ENCODE data around the gene UGDH. TPM values are rescaled to one million over a fixed set of nuclear protein-coding genes. Genes with fewer than 3 reads are reported as not detected.

UGDH gene
- total and polyA plus RNA-seq, 9 of the 15 experiments (the other 6 are each of a cell fraction or from before 2014, with no cell fraction given), result 5.5 to 21.7 (median 16.2) TPM

- CTCF ChIA-PET (ENCODE audit: low intra/inter-chr PET ratio), result no interaction called here
- Histone ChIP-seq H3K79me2 (ENCODE audit: control insufficient read depth, insufficient read depth, low read length) (no peaks in the 10 kb centered on the region), H2AFZ (ENCODE audit: low read depth, low read length) (no peak overlapping the region), H3K4me2 (ENCODE audit: insufficient read depth, low read length) (no peak overlapping the region), H3K27me3 (ENCODE audit: control insufficient read depth in 2 of 2, insufficient read depth in 2 of 2, low read length in 2 of 2) (no peaks in the 10 kb centered on the region), H3K9me1 (ENCODE audit: control insufficient read depth, insufficient read depth, low read length) (no peaks in the 10 kb centered on the region), H4K20me1 (replicated peaks; ENCODE audit: control insufficient read depth, insufficient read depth, low read length) (no peaks in the 10 kb centered on the region), H3K9ac (ENCODE audit: insufficient read depth in 1 of 2, low read depth in 2 of 2, low read length in 2 of 2) (no peak overlapping the region), H3K4me1 (replicated peaks in 1 of 2; ENCODE audit: control insufficient read depth in 2 of 2, insufficient read depth in 2 of 2, low read length in 2 of 2) (peaks cover 0 to 4% of the 10 kb centered on the region in 2 experiments; a peak in 3 of 5 replicates), H3K36me3 (ENCODE audit: control insufficient read depth, insufficient read depth, low read length) (no peaks in the 10 kb centered on the region), H3K4me3 (no peak overlapping the region), H3K27ac (ENCODE audit: extremely low read depth, low read depth, low read length) (no peak overlapping the region), H3K9me3 (replicated peaks; ENCODE audit: control insufficient read depth, insufficient read depth, low read depth, low read length) (no peaks in the 10 kb centered on the region)
- no peak for FAIRE-seq
- intact Hi-C loops (cut with micrococcal nuclease), result no loop called here
- in situ Hi-C loops (cut with MboI), result no loop called here
- POLR2A ChIA-PET, result interaction anchor here (0.6 kb wide), 1 partner anchor 107 kb away, joined by 3 read pairs; no protein-coding TSS in a partner anchor
- TF ChIP-seq SIN3B (IDR thresholded peaks at IDR 0.05; ENCODE audit: low read depth), result no peak
- no peak for TF ChIP-seq GTF2E2 (tag; IDR thresholded peaks at IDR 0.05)
- no peak for TF ChIP-seq HDAC2 (IDR thresholded peaks at IDR 0.05)
- no peak for TF ChIP-seq FOXM1 (IDR thresholded peaks at IDR 0.05; ENCODE audit: low read depth)
- no peak for TF ChIP-seq FOXM1 (CRISPR knock-in tag; IDR thresholded peaks at IDR 0.05; ENCODE audit: low read depth)
- WGBS (ENCODE audit: insufficient coverage, low coverage, missing lambda C conversion rate), result 50% methylated on average over 2 of the region's 2 CpGs
- ATAC-seq, result no peak
- no TSS peak for BruUV-seq (replicated peaks)
- DNase-seq (ENCODE audit: extremely low read depth in 1 of 4, low spot score in 3 of 4), result no peak
Observed at GRCh38 chr4:39490322-39490721, 36.9 kb downstream of the UGDH start.

DNA sequence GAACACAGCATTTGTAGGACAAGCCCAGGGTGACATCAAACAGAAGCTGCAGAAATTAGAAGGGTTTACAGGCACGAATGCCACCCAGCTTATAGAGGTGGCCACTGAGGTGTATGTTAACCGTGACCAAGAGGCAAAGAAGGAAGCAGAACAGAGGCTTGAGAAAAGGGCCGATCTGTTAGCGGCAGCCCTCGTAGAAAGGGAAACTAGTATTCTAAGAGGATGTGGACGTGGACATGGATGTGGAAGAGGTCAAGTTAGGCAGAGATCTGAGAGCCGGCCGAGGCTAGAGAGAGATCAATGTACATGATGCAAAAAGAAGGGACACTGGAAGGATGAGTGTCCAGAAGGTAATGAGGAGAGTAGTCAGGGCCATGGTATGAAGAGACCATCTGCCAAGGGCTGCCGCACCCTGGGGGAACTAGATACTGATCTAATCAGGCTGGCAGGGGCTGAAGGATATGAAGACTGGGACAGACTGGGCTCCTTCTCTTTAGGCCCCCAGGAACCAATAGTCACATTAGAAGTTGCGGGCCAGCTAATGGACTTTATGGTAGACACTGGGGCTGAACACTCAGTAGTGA is 40.9 kb downstream of the UGDH start:
- FAIRE-seq (no peak), ATAC-seq (no peak), DNase-seq (ENCODE audit: extremely low read depth in 1 of 4, low spot score in 3 of 4) (no peak)
- H3K4me2 ChIP-seq (ENCODE audit: insufficient read depth, low read length), result no peak overlapping the region
- POLR2A ChIA-PET, result no interaction called here
- H3K9me3 ChIP-seq (replicated peaks; ENCODE audit: control insufficient read depth, insufficient read depth, low read depth, low read length), result 0 out of 2 replicates have a peak, but pooled peaks cover 2% of the 10 kb centered on the region
- H3K36me3 ChIP-seq (ENCODE audit: control insufficient read depth, insufficient read depth, low read length), result no peaks in the 10 kb centered on the region
- no peak overlapping the region for H3K9ac ChIP-seq (ENCODE audit: insufficient read depth in 1 of 2, low read depth in 2 of 2, low read length in 2 of 2)
- no peak overlapping the region for H2AFZ ChIP-seq (ENCODE audit: low read depth, low read length)
- H4K20me1 ChIP-seq (replicated peaks; ENCODE audit: control insufficient read depth, insufficient read depth, low read length), result no peaks in the 10 kb centered on the region
- intact Hi-C loops (cut with micrococcal nuclease), result no loop called here
- H3K4me3 ChIP-seq, result no peak overlapping the region
- H3K27ac ChIP-seq (ENCODE audit: extremely low read depth, low read depth, low read length), result no peak overlapping the region
- TF ChIP-seq SNIP1 (IDR thresholded peaks at IDR 0.05; ENCODE audit: low read depth), result no peak
- H3K9me1 ChIP-seq (ENCODE audit: control insufficient read depth, insufficient read depth, low read length), result no peaks in the 10 kb centered on the region
- H3K27me3 ChIP-seq (ENCODE audit: control insufficient read depth in 2 of 2, insufficient read depth in 2 of 2, low read length in 2 of 2), result no peaks in the 10 kb centered on the region
- in situ Hi-C loops (cut with MboI), result no loop called here
- H3K79me2 ChIP-seq (ENCODE audit: control insufficient read depth, insufficient read depth, low read length), result no peaks in the 10 kb centered on the region
- 67% methylated on average over 10 of the region's 10 CpGs for WGBS (ENCODE audit: insufficient coverage, low coverage, missing lambda C conversion rate)
- no TSS peak for BruUV-seq (replicated peaks)
- peaks cover 0 to 7% of the 10 kb centered on the region in 2 experiments; a peak in 2 of 5 replicates for H3K4me1 ChIP-seq (replicated peaks in 1 of 2; ENCODE audit: control insufficient read depth in 2 of 2, insufficient read depth in 2 of 2, low read length in 2 of 2)
- CTCF ChIA-PET (ENCODE audit: low intra/inter-chr PET ratio), result no interaction called here
